ENCODE results near the gene BST1.

Gene BST1

GRCh38 chr4:15676039-15676438, 26.8 kb upstream of the BST1 start:
- DNase-seq (ENCODE audit: low spot score) = no peak

- DNase-seq (ENCODE audit: low spot score) = no peak
These were observed 26.0 kb upstream of the BST1 start for GRCh38 chr4:15676899-15677298.

DNA sequence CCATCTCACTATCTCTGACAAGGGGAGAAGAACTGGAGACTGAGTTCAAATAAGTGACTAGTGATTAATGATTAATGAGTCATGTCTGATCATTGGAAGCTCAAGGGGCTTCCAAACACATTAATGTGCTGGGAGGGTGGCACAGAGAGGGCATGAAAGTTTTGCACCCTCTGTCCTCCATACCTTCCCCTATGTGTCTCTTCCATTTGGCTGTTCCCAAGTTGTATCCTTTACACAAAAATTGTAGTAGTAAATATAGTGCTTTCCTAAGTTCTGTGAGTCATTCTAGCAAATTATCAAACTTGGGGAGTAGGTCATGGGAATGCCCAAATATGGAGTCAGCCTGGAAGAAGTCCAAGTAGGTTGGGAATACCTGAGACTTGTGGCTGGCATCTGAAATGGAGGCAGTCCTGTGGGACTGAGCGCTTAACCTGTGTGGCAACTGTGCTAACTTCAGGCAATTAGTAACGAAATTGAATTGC, 25.3 kb upstream of the BST1 start:
- no peak for DNase-seq (ENCODE audit: low spot score)

DNA sequence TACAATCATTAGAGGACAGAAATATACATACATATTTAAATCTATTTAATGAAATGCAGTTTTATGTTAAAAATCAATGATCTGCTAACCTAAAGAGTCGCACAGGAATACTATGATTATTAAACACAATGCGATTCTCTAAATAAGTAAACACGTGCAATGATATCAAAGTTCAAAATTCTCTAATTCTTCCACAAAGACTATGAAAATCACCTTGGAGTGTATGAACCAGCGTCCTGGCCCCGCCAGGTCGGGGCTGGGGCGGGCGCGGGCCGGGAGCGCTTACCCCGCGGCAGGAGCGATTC, 21.8 kb upstream of the BST1 start:
- DNase-seq (ENCODE audit: low spot score) = no peak

GRCh38 chr4:15681372-15682241, 21.3 kb upstream of the BST1 start, which contains the start of gene FAM200B:
Gene FAM200B, plus strand, starts transcription at chr4:15681827. Its CDS starts 5,151 bp downstream, at chr4:15686978.
- DNase-seq (ENCODE audit: low spot score) = peak; percentile 100

DNA sequence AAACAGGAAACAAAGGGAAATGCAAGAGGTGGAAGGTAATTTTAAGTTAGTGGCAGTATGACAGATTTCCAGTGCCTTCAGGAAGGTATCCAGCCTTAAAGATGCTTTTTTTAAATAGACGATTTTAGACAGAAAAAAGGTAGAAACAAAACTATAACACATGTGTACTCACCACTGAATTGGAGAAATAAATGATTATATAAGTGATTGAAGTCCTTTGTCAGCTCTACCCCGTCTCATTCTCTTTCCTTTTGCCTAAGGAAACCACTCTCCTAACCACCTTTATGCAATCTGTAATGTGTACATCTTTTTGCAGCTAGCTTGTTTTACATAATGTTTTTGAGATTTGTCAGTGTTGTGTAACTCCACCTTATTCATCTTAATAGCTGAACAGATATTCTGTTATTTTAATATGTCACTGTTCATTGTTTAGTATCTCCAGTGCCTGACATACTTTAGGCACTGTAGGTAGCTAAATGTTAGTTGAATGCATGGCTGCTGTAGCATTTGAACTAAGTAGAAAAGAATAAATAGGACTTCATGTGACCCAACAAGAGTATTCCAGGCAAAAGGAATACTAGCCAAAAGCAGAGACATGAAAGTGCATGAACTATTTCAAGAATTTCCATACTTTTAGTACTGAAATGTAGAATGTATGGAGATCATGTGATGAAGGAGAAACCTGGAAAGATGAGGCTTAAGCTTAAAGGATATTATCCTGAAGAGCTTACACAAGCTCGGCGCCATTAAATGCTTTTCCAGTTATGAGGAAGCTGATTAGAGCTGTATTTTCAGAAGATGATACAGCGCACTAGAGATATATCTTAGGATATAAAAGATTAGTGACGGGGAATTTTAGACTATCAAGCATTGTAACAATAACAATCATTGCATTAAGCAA, 20.4 kb upstream of the BST1 start:
- no peak for DNase-seq (ENCODE audit: low spot score)

- no peak for DNase-seq (ENCODE audit: low spot score)
These were observed 19.7 kb upstream of the BST1 start for GRCh38 chr4:15683143-15683495.

- DNase-seq (ENCODE audit: low spot score) = no peak
These were observed 18.4 kb upstream of the BST1 start for GRCh38 chr4:15684498-15684897.

DNA sequence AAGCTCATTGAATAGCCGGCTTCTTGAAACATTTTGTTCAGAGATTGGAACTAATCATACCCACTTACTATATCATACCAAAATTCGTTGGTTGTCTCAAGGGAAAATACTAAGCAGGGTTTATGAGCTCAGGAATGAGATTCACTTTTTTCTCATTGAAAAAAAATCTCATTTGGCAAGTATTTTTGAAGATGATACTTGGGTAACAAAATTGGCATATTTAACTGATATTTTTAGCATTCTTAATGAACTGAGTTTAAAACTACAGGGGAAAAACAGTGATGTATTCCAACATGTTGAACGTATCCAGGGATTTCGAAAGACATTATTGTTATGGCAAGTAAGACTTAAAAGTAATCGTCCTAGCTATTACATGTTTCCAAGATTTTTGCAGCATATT, 14.8 kb upstream of the BST1 start:
- no peak for DNase-seq (ENCODE audit: low spot score)

- no peak for DNase-seq (ENCODE audit: low spot score)
These were observed 13.3 kb upstream of the BST1 start for GRCh38 chr4:15689540-15689939.

DNA sequence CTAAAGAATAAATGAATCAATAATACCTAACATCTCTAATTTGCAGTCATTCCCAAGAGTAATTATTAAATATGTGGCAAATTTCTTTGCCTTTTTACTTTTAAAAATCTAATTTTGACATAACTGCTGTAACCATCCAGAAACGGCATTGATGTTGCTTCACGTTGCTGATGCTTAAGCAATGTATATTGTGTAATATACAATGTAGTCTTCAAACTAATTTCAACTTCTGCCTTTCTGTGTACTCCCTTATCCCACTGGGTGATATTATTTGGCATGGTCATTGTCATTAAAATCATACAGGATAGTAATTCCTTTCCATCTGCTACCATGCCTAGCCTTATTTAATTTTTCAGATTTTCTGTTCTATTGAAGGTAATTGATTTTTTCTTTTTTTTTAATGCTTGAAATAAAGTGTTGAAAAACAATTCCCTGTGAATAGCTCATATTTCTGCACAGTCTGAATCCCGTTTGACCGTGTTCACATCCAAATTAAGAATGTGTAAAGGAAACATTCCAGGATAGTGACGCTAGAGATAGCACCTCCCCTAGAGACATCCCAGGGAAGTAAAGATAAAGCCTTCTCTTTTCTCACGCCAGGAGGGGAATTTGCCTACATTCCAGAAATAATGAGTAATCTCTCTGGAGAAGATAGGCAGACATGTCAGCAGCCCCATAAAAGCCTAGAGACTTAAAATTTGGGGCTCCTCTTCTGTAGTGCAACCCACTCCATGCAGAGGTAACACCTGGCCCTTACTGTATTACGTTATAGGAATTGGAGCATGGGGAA, 12.7 kb upstream of the BST1 start:
- DNase-seq (ENCODE audit: low spot score) = no peak

DNA sequence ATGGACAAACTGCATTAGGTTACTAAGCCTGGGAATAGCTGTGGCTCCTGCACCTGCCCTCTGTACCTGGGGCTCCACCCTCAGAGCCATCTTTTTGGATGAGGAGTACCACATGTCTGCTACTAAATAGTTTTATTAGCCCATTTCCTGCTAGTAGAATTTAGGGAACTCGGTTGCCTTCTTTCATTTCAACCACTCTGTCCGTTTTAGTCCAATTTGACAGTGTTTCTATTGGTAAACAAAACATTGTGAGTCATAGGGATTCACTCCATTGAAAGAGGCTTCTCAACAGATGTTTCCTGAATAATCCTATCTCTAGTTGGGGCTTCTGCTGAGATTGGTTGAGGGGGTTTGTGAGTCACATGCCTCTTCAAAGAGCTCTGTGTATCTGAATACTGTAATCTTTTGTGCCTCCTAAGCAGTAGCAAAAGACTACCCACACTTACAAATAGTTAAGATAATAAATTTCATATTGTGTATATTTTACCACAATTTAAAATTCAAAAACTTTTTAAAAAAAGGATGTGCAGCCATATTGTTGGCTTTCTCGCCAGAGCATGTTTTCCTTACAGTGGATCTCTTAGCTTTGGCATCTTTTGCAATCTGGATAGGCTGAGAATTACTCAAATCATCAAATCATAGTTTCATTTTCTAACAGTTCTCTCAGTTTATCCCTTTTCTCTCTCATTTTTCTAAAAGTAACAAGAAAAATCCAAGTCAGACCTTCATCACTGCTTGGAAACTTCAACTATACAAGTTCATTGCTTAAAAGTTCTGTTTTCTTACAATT, 11.3 kb upstream of the BST1 start:
- DNase-seq (ENCODE audit: low spot score) = no peak

DNA sequence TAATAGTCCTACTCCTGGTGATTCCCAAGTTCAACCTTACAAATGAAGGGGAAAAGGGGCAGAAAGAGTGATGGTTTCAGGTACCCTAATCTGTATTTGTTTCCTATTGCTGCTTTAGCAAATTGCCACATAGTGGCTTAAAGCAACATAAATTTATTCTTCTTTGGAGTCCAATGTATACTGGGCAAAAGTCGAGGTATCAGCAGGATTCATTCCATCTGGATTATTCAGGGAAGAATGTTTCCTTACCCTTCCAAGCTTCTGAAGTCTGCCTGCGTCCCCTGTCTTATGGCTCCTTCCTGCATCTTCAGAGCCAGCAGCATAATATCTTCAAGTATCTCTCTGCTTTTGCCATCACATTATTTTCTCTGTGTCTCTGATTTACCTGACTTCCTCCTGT, 10.3 kb upstream of the BST1 start:
- no peak for DNase-seq (ENCODE audit: low spot score)

DNA sequence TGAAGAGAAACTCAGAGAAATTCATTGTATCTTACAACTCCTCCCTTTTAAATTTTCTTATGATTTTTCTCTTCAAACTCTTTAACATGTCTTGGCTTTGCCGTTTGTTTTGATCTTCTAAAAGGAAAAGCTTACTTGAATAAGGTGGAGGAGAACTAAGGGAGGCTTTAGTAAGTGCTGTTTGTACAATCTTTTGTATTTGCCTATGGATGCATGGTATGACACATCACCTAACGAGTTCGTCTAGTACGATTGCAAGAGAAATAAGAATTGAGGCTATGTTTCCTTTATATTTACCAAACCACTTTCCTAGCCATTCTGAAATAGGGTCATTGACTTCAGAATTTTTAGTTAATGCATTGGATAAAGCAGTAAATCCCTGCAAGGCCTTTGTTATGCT, 8.4 kb upstream of the BST1 start:
- DNase-seq (ENCODE audit: low spot score) = no peak

DNA sequence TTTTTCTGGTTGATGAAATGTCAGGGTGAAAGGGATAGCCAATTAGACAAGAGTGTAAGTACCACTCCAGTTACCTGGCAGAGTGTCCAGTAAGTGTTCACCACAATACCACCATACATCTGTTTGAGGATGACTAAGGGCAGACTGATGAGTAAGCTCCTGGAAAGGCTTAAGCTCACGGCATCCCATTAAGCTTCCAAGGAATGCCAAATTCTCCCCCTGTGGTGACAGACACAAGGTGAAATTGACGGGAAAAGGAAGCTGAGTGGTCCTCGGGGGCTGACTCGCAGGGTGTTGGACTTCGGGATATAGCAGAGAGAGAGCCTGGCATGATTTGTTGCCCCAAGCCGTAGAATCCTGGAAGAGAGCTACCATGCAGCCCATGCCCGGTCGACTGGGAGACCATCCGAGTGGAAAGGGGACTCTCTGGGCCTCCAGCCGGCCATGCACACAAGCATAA, 7.6 kb upstream of the BST1 start:
- DNase-seq (ENCODE audit: low spot score) = peak; percentile 59

DNA sequence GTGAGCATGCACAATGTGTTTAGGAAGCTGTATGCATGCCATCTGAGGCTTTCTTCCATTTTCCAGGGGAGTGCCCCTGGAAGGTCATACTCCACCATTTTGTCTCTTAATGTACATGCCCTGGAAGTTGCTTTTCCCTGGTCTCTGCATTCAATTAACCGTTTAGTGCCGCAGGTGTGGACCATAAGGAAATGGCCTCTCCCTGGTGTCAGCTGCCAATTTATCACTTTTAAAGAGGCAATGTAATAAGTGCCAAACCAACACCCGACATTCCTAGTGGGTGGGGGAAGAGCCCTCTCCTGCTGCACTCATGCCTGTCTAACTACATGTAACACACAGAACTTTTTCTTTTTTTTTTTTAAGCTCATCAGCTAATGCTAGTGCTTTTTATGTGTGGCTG, 7.1 kb upstream of the BST1 start:
- DNase-seq (ENCODE audit: low spot score) = no peak

GRCh38 chr4:15696866-15697265, 6.0 kb upstream of the BST1 start:
- DNase-seq (ENCODE audit: low spot score) = no peak

DNA sequence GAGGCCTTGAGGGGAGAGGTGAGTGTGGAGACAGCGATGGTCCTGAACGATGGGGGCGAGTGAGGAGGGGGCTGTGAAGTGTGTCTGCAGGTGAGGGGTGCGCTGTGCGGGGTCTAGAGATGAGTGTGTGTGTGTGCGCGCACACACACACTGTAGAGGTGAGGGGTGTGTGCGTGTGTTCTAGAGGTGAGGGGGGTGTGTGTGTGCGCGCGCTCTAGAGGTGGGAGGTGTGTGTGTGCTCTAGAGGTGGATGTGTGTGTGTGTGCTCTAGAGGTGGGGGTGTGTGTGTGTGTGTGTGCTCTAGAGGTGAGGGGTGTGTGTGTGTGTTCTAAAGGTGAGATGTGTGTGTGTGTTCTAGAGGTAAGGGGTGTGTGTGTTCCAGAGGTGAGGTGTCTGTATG, 574 bp downstream of the BST1 start:
- no peak for DNase-seq (ENCODE audit: low spot score)

DNA sequence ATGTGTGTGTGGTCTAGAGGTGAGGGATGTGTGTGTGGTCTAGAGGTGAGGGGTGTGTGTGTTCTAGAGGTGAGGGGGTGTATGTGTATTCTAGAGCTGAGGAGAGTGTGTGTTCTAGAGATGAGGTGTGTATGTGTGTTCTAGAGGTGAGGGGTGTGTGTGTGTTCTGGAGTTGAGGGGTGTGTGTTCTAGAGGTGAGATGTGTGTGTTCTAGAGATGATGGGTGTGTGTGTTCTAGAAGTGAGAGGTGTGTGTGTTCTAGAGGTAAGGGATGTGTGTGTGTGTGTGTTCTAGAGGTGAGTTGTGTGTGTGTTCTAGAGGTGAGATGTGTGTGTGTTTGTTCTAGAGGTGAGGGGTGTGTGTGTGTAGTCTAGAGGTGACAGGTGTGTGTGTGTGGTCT, 1.3 kb downstream of the BST1 start:
- DNase-seq (ENCODE audit: low spot score) = no peak

GRCh38 chr4:15706646-15707362, 3.9 kb downstream of the BST1 start:
- no peak for DNase-seq (ENCODE audit: low spot score)

DNA sequence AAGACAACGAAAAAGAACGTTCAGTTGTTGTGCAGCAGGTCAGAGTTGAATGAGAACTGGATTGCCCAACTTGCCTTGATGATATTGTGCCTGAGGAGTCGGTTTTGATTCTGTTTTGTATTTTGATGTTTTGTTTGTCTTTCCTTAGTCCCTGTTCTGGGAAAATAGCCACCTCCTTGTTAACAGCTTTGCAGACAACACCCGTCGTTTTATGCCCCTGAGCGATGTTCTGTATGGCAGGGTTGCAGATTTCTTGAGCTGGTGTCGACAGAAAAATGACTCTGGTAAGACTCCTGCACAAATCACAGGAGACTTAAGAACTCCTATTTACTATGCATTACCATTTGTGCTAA, 4.5 kb downstream of the BST1 start:
- no peak for DNase-seq (ENCODE audit: low spot score)

All from ecto neural progenitor cell (in vitro differentiated cells).